CD4-positive, alpha-beta T cell (primary cell): ENCODE data around the gene PDGFA. TPM values are rescaled to one million over a fixed set of nuclear protein-coding genes. Genes with fewer than 3 reads are reported as not detected.

ENCODE experiments used
- ATAC-seq: fragments of 200-7000 bp; cut with Tn5 transposase; one replicate; pipeline ENCODE4 v1.10.0; 2022; ENCODE audit warnings: mild to moderate bottlenecking; ENCODE audit not compliant: poor library complexity
- CTCF ChIA-PET: fragments of 350-600 bp; sonication (Branson Sonifier 250); formaldehyde crosslinking; loops from one replicate; lab custom pipeline; 2021; ENCODE audit warnings: antibody characterized with exemption, inconsistent platforms; lab: Charles Lee
- POLR2A ChIA-PET: fragments of 350-600 bp; sonication (Branson Sonifier 250); formaldehyde crosslinking; loops from one replicate; lab custom pipeline; 2021; ENCODE audit warnings: antibody characterized with exemption, inconsistent platforms; lab: Charles Lee
- DNase-seq, 14 experiments: peaks; one replicate each; pipeline ENCODE4 v3.0.0-alpha.2; 2013 to 2020; ENCODE audit warnings: mixed read lengths in 2 of 14
- H3K27ac ChIP-seq, 2 donors: one replicate each; pipeline versions ENCODE4 v1.5.1 to v1.7.0; 2013; ENCODE audit warnings: low read length in 2 of 2, low read depth in 1 of 2, mild to moderate bottlenecking in 1 of 2
- H3K27me3 ChIP-seq, 2 experiments: 1 replicate in 1 of 2; 2 replicates in 1 of 2; pipeline versions ENCODE4 v1.6.1 to v1.7.0; 2013; ENCODE audit warnings: low read length in 2 of 2, control low read depth in 1 of 2, mild to moderate bottlenecking in 1 of 2, moderate library complexity in 1 of 2; ENCODE audit not compliant: insufficient read depth in 2 of 2, control insufficient read depth in 1 of 2
- H3K36me3 ChIP-seq: one replicate; pipeline ENCODE4 v1.6.1; 2013; ENCODE audit warnings: low read length, control low read depth; ENCODE audit not compliant: insufficient read depth
- H3K4me1 ChIP-seq: one replicate; pipeline ENCODE4 v1.6.1; 2013; ENCODE audit warnings: low read length, control low read depth; ENCODE audit not compliant: insufficient read depth
- H3K4me3 ChIP-seq: one replicate; pipeline ENCODE4 v1.5.1; 2013; ENCODE audit warnings: mild to moderate bottlenecking, low read length, moderate library complexity
- H3K9me3 ChIP-seq, 2 experiments: 1 replicate in 1 of 2; 2 replicates in 1 of 2; pipeline versions ENCODE4 v1.6.1 to v1.7.0; 2013; ENCODE audit warnings: low read length in 2 of 2, mild to moderate bottlenecking in 2 of 2, control low read depth in 1 of 2, moderate library complexity in 1 of 2; ENCODE audit not compliant: control insufficient read depth in 1 of 2, insufficient read depth in 1 of 2
- H3K27ac Mint-ChIP-seq: one replicate; pipeline ENCODE4 v1.8.0; 2020; ENCODE audit warnings: mixed read lengths
- H3K27me3 Mint-ChIP-seq: one replicate; pipeline ENCODE4 v1.8.0; 2021; ENCODE audit warnings: mixed read lengths
- H3K36me3 Mint-ChIP-seq: one replicate; pipeline ENCODE4 v1.8.0; 2021; ENCODE audit warnings: low read depth, mixed read lengths
- H3K4me1 Mint-ChIP-seq: one replicate; pipeline ENCODE4 v1.8.0; 2021; ENCODE audit warnings: low read depth, mixed read lengths
- H3K4me3 Mint-ChIP-seq: one replicate; pipeline ENCODE4 v1.8.0; 2020; ENCODE audit warnings: mild to moderate bottlenecking, mixed read lengths
- H3K9me3 Mint-ChIP-seq: one replicate; pipeline ENCODE4 v1.8.0; 2020; ENCODE audit warnings: mixed read lengths
- CTCF ChIP-seq: fragments of 200-600 bp; IDR thresholded peaks from one replicate; pipeline ENCODE4 v1.8.0; 2022; ENCODE audit warnings: antibody characterized with exemption, mild to moderate bottlenecking
- intact Hi-C, 2 experiments: fragments of 100-400 bp; cut with DNase I in 1 of 2; cut with micrococcal nuclease in 1 of 2; formaldehyde crosslinking; loops; one replicate each; pipeline versions ENCODE4 v1.15.1 to v1.9.0; 2023 to 2025; cut with DNase I, micrococcal nuclease
- total RNA-seq, 174 experiments: library from RNA in 2 of 174; stranded (reverse) in 2 of 174; gene quantifications; one replicate each; pipeline ENCODE4 v1.2.3 and lab custom pipeline; 2021 to 2026

Gene PDGFA
- total RNA-seq, 2 experiments from 2014 or later, result 0.55 to 0.70 TPM

GRCh38 chr7:489876-490275 is 29.8 kb downstream of the PDGFA start:
- DNase-seq, result no peak
- no peak for TF ChIP-seq CTCF
- H3K9me3 Mint-ChIP-seq, result no peaks in the 10 kb centered on the region
- no peak overlapping the region for H3K4me3 ChIP-seq
- H3K27me3 Mint-ChIP-seq, result peaks cover 4% of the 10 kb centered on the region
- no peak overlapping the region for H3K4me3 Mint-ChIP-seq
- intact Hi-C loops, result no loop called here
- no peaks in the 10 kb centered on the region for H3K4me1 ChIP-seq
- ChIA-PET POLR2A (no interaction called here), CTCF (no interaction called here)
- H3K9me3 ChIP-seq, result no peaks in the 10 kb centered on the region
- H3K27me3 ChIP-seq, result no peaks in the 10 kb centered on the region
- H3K27ac ChIP-seq, result no peak overlapping the region
- H3K27ac Mint-ChIP-seq, result no peak overlapping the region
- H3K4me1 Mint-ChIP-seq, result no peaks in the 10 kb centered on the region
- ATAC-seq, result no peak
- H3K36me3 Mint-ChIP-seq, result no peaks in the 10 kb centered on the region
- no peaks in the 10 kb centered on the region for H3K36me3 ChIP-seq

- Mint-ChIP-seq H3K27me3 (peaks cover 9% of the 10 kb centered on the region), H3K36me3 (no peaks in the 10 kb centered on the region), H3K4me3 (no peak overlapping the region), H3K9me3 (peaks cover 4% of the 10 kb centered on the region), H3K27ac (no peak overlapping the region), H3K4me1 (no peaks in the 10 kb centered on the region)
- TF ChIP-seq CTCF, result no peak
- Histone ChIP-seq H3K4me3 (no peak overlapping the region), H3K36me3 (no peaks in the 10 kb centered on the region), H3K9me3 (no peaks in the 10 kb centered on the region), H3K27me3 (no peaks in the 10 kb centered on the region), H3K27ac (no peak overlapping the region), H3K4me1 (no peaks in the 10 kb centered on the region)
- DNase-seq (no peak), ATAC-seq (no peak)
- CTCF ChIA-PET, result no interaction called here
- intact Hi-C loops, result no loop called here
- POLR2A ChIA-PET, result no interaction called here
Observed at GRCh38 chr7:486216-486743, 33.4 kb downstream of the PDGFA start.

- Mint-ChIP-seq H3K9me3 (peaks cover 4% of the 10 kb centered on the region), H3K4me3 (no peak overlapping the region), H3K27ac (no peak overlapping the region), H3K27me3 (peaks cover 9% of the 10 kb centered on the region), H3K36me3 (no peaks in the 10 kb centered on the region), H3K4me1 (no peaks in the 10 kb centered on the region)
- ChIA-PET POLR2A (no interaction called here), CTCF (no interaction called here)
- no peak for ATAC-seq
- Histone ChIP-seq H3K4me3 (no peak overlapping the region), H3K27ac (no peak overlapping the region), H3K36me3 (no peaks in the 10 kb centered on the region), H3K27me3 (no peaks in the 10 kb centered on the region), H3K4me1 (no peaks in the 10 kb centered on the region), H3K9me3 (no peaks in the 10 kb centered on the region)
- intact Hi-C loops, result no loop called here
- DNase-seq, result no peak
- no peak for TF ChIP-seq CTCF
Observed at GRCh38 chr7:485188-486081, 34.2 kb downstream of the PDGFA start.
